ENCODE results near the gene LRBA.
"Not testable (repeated sequence)": the region's sequence is repeated elsewhere in the genome, so short reads cannot be mapped to it uniquely, and the experiment has no call there.

The LRBA gene

GRCh38 chr4:150570862-150571261 is 444.2 kb downstream of the LRBA start:
- no peak overlapping the region for H3K4me3 Mint-ChIP-seq
- H3K4me1 Mint-ChIP-seq (ENCODE audit: low read depth) = peaks cover 19% of the 10 kb centered on the region
- H3K36me3 Mint-ChIP-seq (ENCODE audit: low read depth) = peaks cover 18% of the 10 kb centered on the region
- H3K27ac Mint-ChIP-seq = no peak overlapping the region
- no peaks in the 10 kb centered on the region for H3K27me3 Mint-ChIP-seq
- H3K9me3 Mint-ChIP-seq = no peaks in the 10 kb centered on the region

DNA sequence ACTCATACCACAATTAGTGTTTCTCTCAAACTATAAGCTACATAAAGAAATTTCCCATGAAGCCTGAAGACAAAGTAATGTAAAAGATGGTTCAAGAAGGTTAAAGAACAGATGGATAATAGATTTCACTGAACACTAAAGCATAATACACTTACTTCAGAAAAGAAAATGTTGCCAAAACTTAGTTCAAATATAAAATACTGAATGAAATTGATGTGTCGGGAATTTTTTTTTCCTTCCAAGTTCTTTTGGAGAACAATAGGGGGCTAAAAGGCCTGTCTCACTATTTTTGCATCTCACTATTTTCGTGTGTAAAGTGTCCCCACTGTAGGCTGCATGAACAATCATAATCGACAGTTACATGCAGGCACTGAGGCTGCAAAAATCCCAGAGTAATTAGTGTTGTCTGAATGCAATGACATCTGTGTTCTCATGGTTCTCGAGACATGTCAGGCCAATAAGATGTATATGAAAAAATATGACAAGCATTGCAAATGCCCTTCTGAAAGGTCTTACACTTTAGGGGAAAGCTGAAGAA is 445.0 kb downstream of the LRBA start:
- Mint-ChIP-seq H3K4me1 (ENCODE audit: low read depth) (peaks cover 19% of the 10 kb centered on the region), H3K4me3 (no peak overlapping the region), H3K27me3 (no peaks in the 10 kb centered on the region), H3K9me3 (peaks cover 1% of the 10 kb centered on the region), H3K36me3 (ENCODE audit: low read depth) (peaks cover 20% of the 10 kb centered on the region), H3K27ac (no peak overlapping the region)

DNA sequence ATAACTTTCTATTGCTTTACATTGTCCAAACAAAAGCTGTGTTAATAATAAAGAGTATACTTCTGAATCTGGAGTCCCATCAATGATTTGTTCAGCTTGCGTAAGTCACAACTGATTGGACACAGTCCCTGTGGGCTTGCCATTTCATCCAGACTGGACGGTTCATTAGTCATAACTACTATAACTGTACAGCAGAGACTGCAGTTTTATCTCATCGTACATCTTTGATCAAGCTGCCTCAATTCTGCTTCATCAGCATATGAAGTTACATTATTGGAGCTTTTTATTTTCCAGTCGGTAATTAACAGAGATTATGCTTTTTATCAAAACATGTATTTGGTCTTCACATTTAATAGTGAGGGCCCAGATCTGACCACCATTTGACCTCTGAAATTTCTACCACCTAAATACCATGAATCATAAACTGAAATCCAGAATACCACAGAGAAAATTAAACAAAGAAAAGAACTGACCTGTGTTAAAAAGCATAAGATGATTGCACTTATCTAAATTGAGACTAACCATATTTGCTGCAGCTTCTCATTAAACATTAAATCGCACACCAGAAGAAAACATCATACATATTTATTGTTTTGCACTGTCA is 445.6 kb downstream of the LRBA start:
- no peaks in the 10 kb centered on the region for H3K27me3 Mint-ChIP-seq
- peaks cover 26% of the 10 kb centered on the region for H3K36me3 Mint-ChIP-seq (ENCODE audit: low read depth)
- peaks cover 4% of the 10 kb centered on the region for H3K9me3 Mint-ChIP-seq
- peaks cover 15% of the 10 kb centered on the region for H3K4me1 Mint-ChIP-seq (ENCODE audit: low read depth)
- H3K27ac Mint-ChIP-seq = no peak overlapping the region
- no peak overlapping the region for H3K4me3 Mint-ChIP-seq

GRCh38 chr4:150567070-150567469 is 448.0 kb downstream of the LRBA start:
- peaks cover 4% of the 10 kb centered on the region for H3K9me3 Mint-ChIP-seq
- peaks cover 36% of the 10 kb centered on the region for H3K36me3 Mint-ChIP-seq (ENCODE audit: low read depth)
- H3K27ac Mint-ChIP-seq = no peak overlapping the region

GRCh38 chr4:150564967-150565366 is 450.1 kb downstream of the LRBA start:
- not testable (repeated sequence) for H3K4me3 Mint-ChIP-seq, H3K27ac Mint-ChIP-seq, H3K27me3 Mint-ChIP-seq

More at GRCh38 chr4:150567070-150567469, 448.0 kb downstream of the LRBA start:
- H3K27me3 Mint-ChIP-seq = no peaks in the 10 kb centered on the region
- H3K4me3 Mint-ChIP-seq = no peak overlapping the region
- no peaks in the 10 kb centered on the region for H3K4me1 Mint-ChIP-seq (ENCODE audit: low read depth)

DNA sequence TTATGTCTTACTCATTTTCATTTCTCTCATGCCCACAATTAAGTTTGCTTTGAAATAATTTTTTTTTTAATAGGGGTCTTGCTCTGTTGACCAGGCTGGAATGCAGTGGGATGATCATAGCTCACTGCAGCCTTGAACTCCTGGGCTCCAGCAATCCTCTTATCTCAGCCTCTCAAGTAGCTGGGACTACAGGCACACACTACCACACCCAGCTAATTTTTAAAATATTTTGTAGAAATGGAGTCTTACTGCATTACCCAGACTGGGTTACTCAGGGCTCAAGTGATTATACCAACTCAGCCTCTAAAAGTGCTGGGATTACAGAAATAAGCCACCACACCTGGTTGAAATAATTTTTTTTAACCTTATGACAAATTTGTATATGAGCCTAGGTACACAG is 452.3 kb downstream of the LRBA start:
- H3K27me3 Mint-ChIP-seq = no peaks in the 10 kb centered on the region
- no peak overlapping the region for H3K27ac Mint-ChIP-seq
- H3K36me3 Mint-ChIP-seq (ENCODE audit: low read depth) = peaks cover 34% of the 10 kb centered on the region
- no peak overlapping the region for H3K4me3 Mint-ChIP-seq
- no peaks in the 10 kb centered on the region for H3K4me1 Mint-ChIP-seq (ENCODE audit: low read depth)
- peaks cover 4% of the 10 kb centered on the region for H3K9me3 Mint-ChIP-seq

More at GRCh38 chr4:150564967-150565366, 450.1 kb downstream of the LRBA start:
- not testable (repeated sequence) for H3K4me1 Mint-ChIP-seq (ENCODE audit: low read depth); H3K9me3 Mint-ChIP-seq
- H3K36me3 Mint-ChIP-seq (ENCODE audit: low read depth) = peaks cover 36% of the 10 kb centered on the region

DNA sequence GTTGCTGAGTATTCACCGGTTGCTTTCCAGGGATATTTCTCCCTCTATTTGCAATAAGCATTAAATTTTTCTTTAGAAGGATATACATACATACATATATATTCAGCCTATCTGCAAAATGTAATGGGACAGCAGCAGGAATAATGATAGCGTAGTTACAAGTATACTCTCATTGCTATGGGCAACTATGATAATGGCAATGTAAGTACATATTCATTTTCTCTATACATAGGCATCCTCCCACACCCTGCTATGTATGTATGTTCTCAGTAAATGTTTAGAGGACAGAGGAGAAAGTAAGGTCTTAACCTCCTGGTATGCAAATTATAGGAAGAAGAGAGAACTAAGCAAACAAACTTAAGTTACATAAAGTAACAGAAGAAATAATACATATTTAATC is 452.8 kb downstream of the LRBA start:
- Mint-ChIP-seq H3K27me3 (no peaks in the 10 kb centered on the region), H3K36me3 (ENCODE audit: low read depth) (peaks cover 38% of the 10 kb centered on the region), H3K9me3 (peaks cover 4% of the 10 kb centered on the region), H3K4me3 (no peak overlapping the region), H3K4me1 (ENCODE audit: low read depth) (no peaks in the 10 kb centered on the region), H3K27ac (no peak overlapping the region)

DNA sequence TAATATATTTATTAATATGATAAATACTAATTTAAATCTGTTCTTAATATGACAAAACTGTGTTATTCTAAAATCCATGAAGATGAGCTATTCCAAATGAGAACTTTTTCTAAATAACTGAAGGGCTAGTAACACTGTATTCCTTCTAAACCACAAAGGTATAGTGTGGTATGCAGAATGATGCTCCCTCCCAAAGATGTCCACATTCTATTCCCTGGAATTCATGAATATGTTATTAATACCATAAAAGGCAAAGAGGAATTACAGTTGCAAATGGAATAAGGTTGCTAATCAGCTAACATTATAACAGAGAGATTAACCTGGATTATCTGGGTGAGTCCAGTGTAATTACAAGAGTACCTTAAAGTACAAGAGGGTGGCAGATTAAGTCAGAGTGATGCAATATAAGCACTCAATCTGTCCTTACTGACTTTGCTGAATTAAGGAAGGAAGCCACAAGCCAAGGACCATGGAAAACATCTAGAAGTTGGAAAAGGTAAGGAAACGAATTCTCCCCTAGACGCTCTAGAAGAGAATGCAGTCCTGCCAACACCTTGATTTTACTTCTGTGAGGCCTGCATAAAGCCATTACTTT is 453.8 kb downstream of the LRBA start:
- H3K4me3 Mint-ChIP-seq = no peak overlapping the region
- H3K4me1 Mint-ChIP-seq (ENCODE audit: low read depth) = no peaks in the 10 kb centered on the region
- peaks cover 10% of the 10 kb centered on the region for H3K9me3 Mint-ChIP-seq
- H3K36me3 Mint-ChIP-seq (ENCODE audit: low read depth) = peaks cover 38% of the 10 kb centered on the region
- H3K27ac Mint-ChIP-seq = no peak overlapping the region
- no peaks in the 10 kb centered on the region for H3K27me3 Mint-ChIP-seq

GRCh38 chr4:150557811-150558210 is 457.3 kb downstream of the LRBA start:
- not testable (repeated sequence) for H3K27me3 Mint-ChIP-seq; H3K4me3 Mint-ChIP-seq; H3K4me1 Mint-ChIP-seq (ENCODE audit: low read depth); H3K27ac Mint-ChIP-seq
- peaks cover 15% of the 10 kb centered on the region for H3K9me3 Mint-ChIP-seq
- H3K36me3 Mint-ChIP-seq (ENCODE audit: low read depth) = peaks cover 38% of the 10 kb centered on the region

GRCh38 chr4:150547154-150547838 is 467.8 kb downstream of the LRBA start:
- H3K9me3 Mint-ChIP-seq = peaks cover 3% of the 10 kb centered on the region
- no peaks in the 10 kb centered on the region for H3K27me3 Mint-ChIP-seq
- H3K4me3 Mint-ChIP-seq = no peak overlapping the region
- no peak overlapping the region for H3K27ac Mint-ChIP-seq
- peaks cover 10% of the 10 kb centered on the region for H3K36me3 Mint-ChIP-seq (ENCODE audit: low read depth)
- H3K4me1 Mint-ChIP-seq (ENCODE audit: low read depth) = no peaks in the 10 kb centered on the region

GRCh38 chr4:150546286-150546685 is 468.8 kb downstream of the LRBA start:
- no peak overlapping the region for H3K4me3 Mint-ChIP-seq

GRCh38 chr4:150543042-150543441 is 472.0 kb downstream of the LRBA start:
- Mint-ChIP-seq H3K9me3 (no peaks in the 10 kb centered on the region), H3K27ac (no peak overlapping the region), H3K4me3 (no peak overlapping the region), H3K27me3 (no peaks in the 10 kb centered on the region), H3K4me1 (ENCODE audit: low read depth) (no peaks in the 10 kb centered on the region), H3K36me3 (ENCODE audit: low read depth) (peaks cover 9% of the 10 kb centered on the region)

More at GRCh38 chr4:150546286-150546685, 468.8 kb downstream of the LRBA start:
- no peaks in the 10 kb centered on the region for H3K4me1 Mint-ChIP-seq (ENCODE audit: low read depth)
- H3K9me3 Mint-ChIP-seq = no peaks in the 10 kb centered on the region
- H3K36me3 Mint-ChIP-seq (ENCODE audit: low read depth) = peaks cover 4% of the 10 kb centered on the region
- no peaks in the 10 kb centered on the region for H3K27me3 Mint-ChIP-seq
- no peak overlapping the region for H3K27ac Mint-ChIP-seq

DNA sequence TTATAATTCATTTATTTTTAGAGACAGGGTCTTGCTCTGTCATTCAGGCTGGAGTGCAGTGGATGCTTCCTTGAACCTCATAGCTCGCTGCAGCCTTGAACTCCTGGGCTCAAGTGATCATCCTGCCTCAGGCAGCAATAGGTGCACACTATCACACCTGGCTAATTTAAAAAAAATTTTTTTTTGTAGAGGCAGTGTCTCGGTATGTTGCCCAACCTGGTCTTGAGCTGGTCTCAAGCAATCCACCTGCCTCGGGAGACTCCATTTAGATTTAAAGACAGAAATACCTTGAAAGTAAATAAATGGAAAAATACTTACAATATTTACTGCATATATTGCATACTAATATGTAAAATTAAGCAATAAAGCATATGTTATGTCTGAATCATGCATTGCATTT is 473.4 kb downstream of the LRBA start:
- Mint-ChIP-seq H3K36me3 (ENCODE audit: low read depth) (peaks cover 9% of the 10 kb centered on the region), H3K4me1 (ENCODE audit: low read depth) (no peaks in the 10 kb centered on the region), H3K27me3 (no peaks in the 10 kb centered on the region), H3K27ac (no peak overlapping the region), H3K4me3 (no peak overlapping the region), H3K9me3 (no peaks in the 10 kb centered on the region)

DNA sequence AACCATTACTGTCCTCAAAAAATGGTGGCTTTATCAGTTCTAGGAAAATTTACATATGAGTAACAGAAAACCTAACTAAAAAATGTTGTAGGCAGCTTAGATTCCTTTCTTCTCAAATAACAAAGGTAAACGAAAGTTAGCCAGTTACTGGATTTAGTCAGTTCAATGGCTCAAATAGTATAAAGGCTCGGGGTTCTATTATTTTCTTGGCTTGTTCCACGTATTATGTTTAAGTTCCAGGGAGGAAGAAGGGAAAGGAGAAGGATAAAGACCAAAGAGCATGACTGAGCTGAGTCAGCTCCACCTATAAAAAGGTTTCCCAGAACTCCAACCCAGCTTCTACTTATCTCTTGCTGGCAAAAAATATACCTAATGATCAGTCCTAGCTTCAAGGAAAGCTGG is 474.1 kb downstream of the LRBA start:
- Mint-ChIP-seq H3K27me3 (no peaks in the 10 kb centered on the region), H3K27ac (no peak overlapping the region), H3K9me3 (no peaks in the 10 kb centered on the region), H3K36me3 (ENCODE audit: low read depth) (peaks cover 9% of the 10 kb centered on the region), H3K4me3 (no peak overlapping the region), H3K4me1 (ENCODE audit: low read depth) (no peaks in the 10 kb centered on the region)

- H3K4me1 Mint-ChIP-seq (ENCODE audit: low read depth) = no peaks in the 10 kb centered on the region
- no peak overlapping the region for H3K27ac Mint-ChIP-seq
- H3K36me3 Mint-ChIP-seq (ENCODE audit: low read depth) = peaks cover 9% of the 10 kb centered on the region
- no peaks in the 10 kb centered on the region for H3K9me3 Mint-ChIP-seq
- no peak overlapping the region for H3K4me3 Mint-ChIP-seq
- H3K27me3 Mint-ChIP-seq = no peaks in the 10 kb centered on the region
Observed at GRCh38 chr4:150540536-150540935, 474.5 kb downstream of the LRBA start.
